GM12878 (cell line): ENCODE data around the gene COL16A1. TPM values are rescaled to one million over a fixed set of nuclear protein-coding genes. Genes with fewer than 3 reads are reported as not detected.

Experiments
- ATAC-seq: fragments of 200-7000 bp; cut with Tn5 transposase; 3 replicates; pipeline ENCODE4 v1.9.1; 2020; ENCODE audit warnings: mild to moderate bottlenecking, moderate library complexity
- BruUV-seq: library from RNA; stranded (reverse); fragments of 400-500 nt; replicated peaks from 2 replicates; lab custom pipeline; 2021; lab: Mats Ljungman, UMichigan
- CTCF ChIA-PET: fragments of 300-600 bp; sonication (Branson Sonifier 250); formaldehyde crosslinking; extraction: SDS; loops from one replicate; lab custom pipeline; 2021; ENCODE audit warnings: inconsistent platforms; lab: Yijun Ruan, JAX
- POLR2A ChIA-PET: fragments of 350-600 bp; formaldehyde crosslinking; extraction: SDS; loops from one replicate; lab custom pipeline; 2021; ENCODE audit warnings: inconsistent platforms; lab: Charles Lee
- RAD21 ChIA-PET: fragments of 300-600 bp; sonication (Branson Sonifier 250); formaldehyde crosslinking; loops from one replicate; lab custom pipeline; 2023; ENCODE audit warnings: antibody characterized with exemption; ENCODE audit not compliant: unreplicated experiment; lab: Charles Lee
- SMC1A ChIA-PET: fragments of 300-600 bp; sonication (Branson Sonifier 250); formaldehyde crosslinking; loops from one replicate; lab custom pipeline; 2023; ENCODE audit not compliant: unreplicated experiment, uncharacterized antibody; lab: Charles Lee
- DNase-seq: peaks from one replicate; pipeline ENCODE4 v3.0.0-alpha.2; 2011; ENCODE audit warnings: low read depth, low spot score
- FAIRE-seq: peaks from 3 replicates; lab custom pipeline; 2011; peaks lifted over from hg19 to GRCh38; lab: Jason Lieb, UNC
- H2AFZ ChIP-seq: 2 replicates; pipeline ENCODE4 v1.6.0; 2011; ENCODE audit warnings: low read depth, low read length, control low read depth; ENCODE audit not compliant: control insufficient read depth
- H3K27ac ChIP-seq: 2 replicates; pipeline ENCODE4 v1.5.1; 2011; ENCODE audit warnings: control low read depth; ENCODE audit not compliant: control insufficient read depth, insufficient read depth
- H3K27me3 ChIP-seq, 2 experiments: replicated peaks in 1 of 2; 2 replicates each; pipeline versions ENCODE4 v1.6.0 to v1.6.1; 2011; ENCODE audit warnings: low read length in 1 of 2; ENCODE audit not compliant: control insufficient read depth in 2 of 2, insufficient read depth in 2 of 2
- H3K36me3 ChIP-seq, 2 experiments: 2 replicates each; pipeline ENCODE4 v1.5.1; 2011; ENCODE audit warnings: low read length in 1 of 2; ENCODE audit not compliant: control insufficient read depth in 2 of 2, insufficient read depth in 2 of 2
- H3K4me1 ChIP-seq: 2 replicates; pipeline ENCODE4 v1.6.1; 2011; ENCODE audit warnings: mild to moderate bottlenecking, low read length, moderate library complexity, mixed read lengths; ENCODE audit not compliant: control insufficient read depth, insufficient read depth
- H3K4me2 ChIP-seq: 2 replicates; pipeline ENCODE4 v1.6.0; 2011; ENCODE audit warnings: control low read depth; ENCODE audit not compliant: control insufficient read depth, insufficient read depth
- H3K4me3 ChIP-seq: fragments of 200-600 bp; sonication (generic); 2 replicates; pipeline ENCODE4 v1.5.1; 2016
- H3K79me2 ChIP-seq: 2 replicates; pipeline ENCODE4 v1.6.0; 2011; ENCODE audit warnings: low read length; ENCODE audit not compliant: control insufficient read depth, insufficient read depth
- H3K9ac ChIP-seq: 2 replicates; pipeline ENCODE4 v1.8.0; 2011; ENCODE audit warnings: low read length, control low read depth, mixed read lengths; ENCODE audit not compliant: control insufficient read depth, insufficient read depth
- H3K9me3 ChIP-seq: replicated peaks from 3 replicates; pipeline ENCODE4 v1.5.1; 2011; ENCODE audit warnings: mild to moderate bottlenecking, low read length; ENCODE audit not compliant: control insufficient read depth, insufficient read depth
- H4K20me1 ChIP-seq: 2 replicates; pipeline ENCODE4 v1.6.0; 2011; ENCODE audit not compliant: control insufficient read depth, insufficient read depth
- ATF2 ChIP-seq: IDR thresholded peaks from 2 replicates; pipeline ENCODE4 v1.6.1; 2012; ENCODE audit warnings: low read length, inconsistent platforms
- BRCA1 ChIP-seq: IDR thresholded peaks from 2 replicates; pipeline ENCODE4 v1.6.1; 2011; ENCODE audit warnings: low read depth, low read length, improper control_type of control experiment
- CBX5 ChIP-seq: sonication (generic); IDR thresholded peaks from 2 replicates; pipeline ENCODE4 v1.6.1; 2016; ENCODE audit warnings: low read depth, moderate library complexity, mild to moderate bottlenecking, inconsistent platforms
- CHD2 ChIP-seq: IDR thresholded peaks from 2 replicates; pipeline ENCODE4 v1.6.1; 2011; ENCODE audit warnings: low read depth, low read length, improper control_type of control experiment, borderline replicate concordance
- CREB1 ChIP-seq: IDR thresholded peaks from 2 replicates; pipeline ENCODE4 v1.6.1; 2012; ENCODE audit warnings: low read depth, mild to moderate bottlenecking, inconsistent platforms
- EZH2 ChIP-seq: IDR thresholded peaks from 2 replicates; pipeline ENCODE4 v1.6.1; 2012; ENCODE audit warnings: low read depth, mild to moderate bottlenecking, control low read depth, inconsistent platforms, low read length, borderline replicate concordance; ENCODE audit not compliant: control insufficient read depth
- JUND ChIP-seq: IDR thresholded peaks from 2 replicates; pipeline ENCODE4 v1.6.1; 2012; ENCODE audit warnings: low read depth, mild to moderate bottlenecking, low read length, improper control_type of control experiment, moderate library complexity
- KLF5 ChIP-seq: fragments of 450-650 bp; IDR thresholded peaks from 2 replicates; pipeline ENCODE4 v1.6.1; 2014; ENCODE audit warnings: mild to moderate bottlenecking; ENCODE audit not compliant: partially characterized antibody
- MEF2B ChIP-seq: fragments of 450-650 bp; IDR thresholded peaks from 2 replicates; pipeline ENCODE4 v1.6.1; 2018; ENCODE audit warnings: mild to moderate bottlenecking, moderate library complexity; ENCODE audit not compliant: partially characterized antibody, poor library complexity, severe bottlenecking
- NBN ChIP-seq: fragments of 450-650 bp; IDR thresholded peaks from 2 replicates; pipeline ENCODE4 v1.6.1; 2016
- NR2C1 ChIP-seq: fragments of 450-650 bp; IDR thresholded peaks from 2 replicates; pipeline ENCODE4 v1.6.1; 2017; ENCODE audit warnings: antibody characterized with exemption, mild to moderate bottlenecking, moderate library complexity
- NR2C2 ChIP-seq: IDR thresholded peaks from 2 replicates; pipeline ENCODE4 v1.6.1; 2011; ENCODE audit warnings: borderline replicate concordance, low read depth; ENCODE audit not compliant: control insufficient read depth, insufficient read length
- SMARCA5 ChIP-seq: fragments of 450-650 bp; IDR thresholded peaks from 2 replicates; pipeline ENCODE4 v1.6.1; 2017; ENCODE audit warnings: mild to moderate bottlenecking
- ZBTB33 ChIP-seq: fragments of 450-650 bp; IDR thresholded peaks from 2 replicates; pipeline ENCODE4 v1.6.1; 2017; ENCODE audit warnings: mild to moderate bottlenecking
- ZNF217 ChIP-seq: fragments of 450-650 bp; IDR thresholded peaks from 2 replicates; pipeline ENCODE4 v1.6.1; 2017; ENCODE audit warnings: antibody characterized with exemption, mild to moderate bottlenecking
- ZNF687 ChIP-seq: fragments of 450-650 bp; IDR thresholded peaks from 2 replicates; pipeline ENCODE4 v1.6.1; 2017; ENCODE audit warnings: mild to moderate bottlenecking, moderate library complexity
- ZZZ3 ChIP-seq: IDR thresholded peaks from 2 replicates; pipeline ENCODE4 v1.6.1; 2011; ENCODE audit warnings: low read depth; ENCODE audit not compliant: control insufficient read depth, insufficient read length
- WGBS: methylation state at CpG from one replicate; pipeline ENCODE4 v1.1.6; 2016; ENCODE audit warnings: low lambda C conversion rate; ENCODE audit not compliant: insufficient replicate concordance, insufficient coverage; ENCODE audit errors: missing lambda C conversion rate; 5-methylcytosine and 5-hydroxymethylcytosine counted together
- in situ Hi-C: fragments of 300-500 bp; cut with MboI; formaldehyde crosslinking; loops from 9 replicates; pipeline ENCODE4 v1.14.3; 2018; ENCODE audit warnings: mixed read lengths
- intact Hi-C: fragments of 100-400 bp; cut with micrococcal nuclease; formaldehyde crosslinking; loops from one replicate; pipeline ENCODE4 v1.14.2; 2022; ENCODE audit not compliant: unreplicated experiment
- polyA plus RNA-seq, 11 experiments: library from polyadenylated mRNA; depleted of rRNA in 4 of 11; unstranded in 6 of 11; stranded (reverse) in 5 of 11; fragments of >200 nt; fragmentation: Nextera tagmentation in 4 of 11; fragmentation: Illumina TruSeq in 1 of 11; extraction: Ambion mirVana in 4 of 11; extraction: Trizol in 1 of 11; gene quantifications; 1 replicate in 1 of 11; 2 replicates in 10 of 11; pipeline versions ENCODE4 v1.2.1 to v1.2.3, GENCODE V29; 2011 to 2016; ENCODE audit warnings: inconsistent platforms in 2 of 11, missing spikeins in 2 of 11, low read depth in 1 of 11
- total RNA-seq, 4 experiments: library from RNA; depleted of rRNA in 3 of 4; stranded (reverse); fragments of >200 nt in 3 of 4; fragmentation: Illumina TruSeq in 1 of 4; extraction: Trizol in 1 of 4; gene quantifications; 2 replicates each; pipeline versions ENCODE4 v1.2.1 to v1.2.3, GENCODE V29; 2013 to 2021

COL16A1 gene
- total and polyA plus RNA-seq, 10 of the 15 experiments (the other 5 are each of a cell fraction or from before 2014, with no cell fraction given), result 0.02 to 3.7 (median 0.59) TPM

GRCh38 chr1:31662463-31662862 is 41.4 kb downstream of the COL16A1 start (continued):
- TF ChIP-seq ZBTB33 (no peak), BRCA1 (no peak), SMARCA5 (no peak), NR2C2 (no peak), JUND (no peak)

- Histone ChIP-seq H3K9ac (no peak overlapping the region), H3K27ac (no peak overlapping the region), H3K4me1 (no peaks in the 10 kb centered on the region), H3K9me3 (no peaks in the 10 kb centered on the region), H3K4me2 (no peak overlapping the region), H4K20me1 (no peaks in the 10 kb centered on the region), H2AFZ (no peak overlapping the region), H3K27me3 (no peaks in the 10 kb centered on the region; a peak in 1 of 4 replicates), H3K79me2 (no peaks in the 10 kb centered on the region), H3K36me3 (no peaks in the 10 kb centered on the region), H3K4me3 (no peak overlapping the region)
- ChIA-PET POLR2A (interaction anchor here (1.3 kb wide), 1 partner anchor 11 kb away, joined by 3 read pairs; no protein-coding TSS in a partner anchor), RAD21 (interaction anchor here (1.9 to 2.1 kb wide), 2 partner anchors 43 to 127 kb away, joined by 8 to 12 read pairs; partner anchors contain the start of gene COL16A1), CTCF (interaction anchor here (0.6 to 7.0 kb wide), 14 partner anchors 19 to 481 kb away, joined by 3 to 90 read pairs (median 4); no protein-coding TSS in a partner anchor), SMC1A (interaction anchor here (0.7 to 1.5 kb wide), 9 partner anchors 8 to 303 kb away, joined by 3 to 6 read pairs (median 3); no protein-coding TSS in a partner anchor)
- no TSS peak for BruUV-seq
- in situ Hi-C loops (no loop called here), intact Hi-C loops (loop anchor here (5.0 to 10.0 kb wide), 3 partner anchors 300 to 403 kb away; no protein-coding TSS in a partner anchor)
- WGBS, result 40% methylated on average over 6 of the region's 6 CpGs
- FAIRE-seq (no peak), DNase-seq (no peak), ATAC-seq (no peak)
- TF ChIP-seq KLF5, result no peak
- TF ChIP-seq CBX5, result no peak
- TF ChIP-seq ZZZ3, result no peak
- TF ChIP-seq MEF2B, result no peak
- no peak for TF ChIP-seq ZNF217
- no peak for TF ChIP-seq NR2C1
- TF ChIP-seq ZNF687, result no peak
- no peak for TF ChIP-seq ATF2
- no peak for TF ChIP-seq EZH2
- TF ChIP-seq NBN, result no peak
- TF ChIP-seq CHD2, result no peak
- TF ChIP-seq CREB1, result no peak
Observed at GRCh38 chr1:31661856-31662255, 42.0 kb downstream of the COL16A1 start.
